T47D (cell line): ENCODE data around the gene SSR2.

ENCODE experiments used
- DNase-seq, 2 experiments: peaks; one replicate each; pipeline versions ENCODE4 v3.0.0 to v3.0.0-alpha.2; 2011 to 2012; ENCODE audit warnings: low read depth in 1 of 2, low spot score in 1 of 2
- JUND ChIP-seq: IDR thresholded peaks from 2 replicates; pipeline ENCODE4 v1.6.1; 2012; ENCODE audit warnings: low read depth
- in situ Hi-C: cut with HindIII; loops from 2 replicates; pipeline ENCODE4 v1.10.0; 2016; ENCODE audit warnings: low sequenced_read_pairs, low pct_unique_long_range_greater_than_20kb

Gene SSR2

DNA sequence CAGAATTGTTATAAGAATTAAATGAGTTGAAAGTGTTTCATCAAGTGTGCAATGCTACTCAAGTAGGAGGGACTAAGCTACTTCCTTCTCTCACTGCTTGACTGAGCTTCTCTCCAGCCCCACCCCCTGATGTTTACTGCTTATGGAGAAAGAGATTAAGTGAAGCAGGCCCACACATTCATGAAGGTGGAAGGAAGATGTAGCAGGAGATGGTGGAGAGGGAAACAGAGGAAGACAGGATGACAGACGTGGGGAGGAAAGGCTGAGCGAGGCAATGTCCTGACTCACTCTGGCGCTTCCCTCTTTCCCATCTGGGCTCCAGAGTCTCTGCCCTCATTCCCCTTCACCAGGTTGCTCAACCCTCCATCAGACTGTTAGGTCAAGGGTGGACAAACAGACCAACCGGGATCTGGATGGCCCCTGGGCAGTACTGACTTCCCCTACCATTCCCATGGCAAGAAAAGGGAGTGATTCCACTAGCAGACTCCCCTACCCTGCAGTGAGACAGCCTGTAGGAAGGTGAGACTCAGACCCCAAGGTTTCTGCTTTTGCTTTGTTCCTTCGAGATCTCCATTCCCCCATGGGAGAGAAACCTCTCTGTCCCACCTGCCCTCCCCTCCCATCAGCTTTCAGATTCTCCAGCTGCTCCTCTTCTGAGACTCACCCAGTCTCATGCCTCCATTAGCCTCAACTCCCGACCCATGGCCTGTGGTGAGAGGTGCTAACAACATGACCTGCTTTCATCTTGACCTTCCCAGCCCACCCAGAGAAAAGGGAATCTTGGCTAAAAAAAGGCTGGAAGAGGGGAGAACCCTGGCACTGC lies 39.3 kb downstream of the SSR2 start:
- no peak for TF ChIP-seq JUND
- peak in 1 of 2 experiments; percentile 48 for DNase-seq
- in situ Hi-C loops, result no loop called here

DNA sequence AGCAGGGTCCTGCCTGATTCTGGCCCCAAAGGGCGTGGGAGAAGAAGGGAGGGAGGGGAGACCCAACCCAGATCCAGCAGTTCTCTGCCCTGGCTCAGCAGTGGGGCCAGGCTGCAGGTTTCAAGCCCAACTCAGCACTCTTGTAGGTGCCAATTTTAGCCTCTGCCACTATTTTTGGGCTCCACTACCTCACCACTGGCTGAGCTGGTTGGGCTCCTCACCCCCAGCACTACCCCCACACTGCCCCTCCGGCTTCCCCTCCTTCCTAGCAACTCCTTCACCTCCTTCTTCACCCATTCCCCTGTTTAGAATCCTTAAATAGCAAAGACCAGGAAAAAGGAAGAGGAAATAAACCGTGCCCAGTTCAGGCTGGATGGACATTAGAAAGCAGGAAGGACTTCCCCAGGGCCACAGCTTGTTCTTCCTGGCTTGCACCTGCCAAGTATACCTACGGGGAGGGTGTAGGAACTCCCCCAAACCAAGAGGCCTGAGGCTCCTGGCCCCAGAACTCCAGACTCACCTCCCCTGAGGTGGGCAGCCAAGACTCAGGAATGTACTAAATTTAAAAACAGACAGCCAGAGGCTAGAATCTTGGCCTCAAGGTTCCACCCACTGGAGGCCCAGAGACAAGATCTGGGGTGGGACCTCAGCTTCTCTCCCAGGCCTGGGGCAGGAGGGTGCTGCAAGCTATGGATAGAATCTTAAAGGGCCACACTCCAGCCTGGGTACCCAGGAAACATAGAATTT lies 41.0 kb downstream of the SSR2 start:
- DNase-seq, result peak in 1 of 2 experiments; percentile 69

DNA sequence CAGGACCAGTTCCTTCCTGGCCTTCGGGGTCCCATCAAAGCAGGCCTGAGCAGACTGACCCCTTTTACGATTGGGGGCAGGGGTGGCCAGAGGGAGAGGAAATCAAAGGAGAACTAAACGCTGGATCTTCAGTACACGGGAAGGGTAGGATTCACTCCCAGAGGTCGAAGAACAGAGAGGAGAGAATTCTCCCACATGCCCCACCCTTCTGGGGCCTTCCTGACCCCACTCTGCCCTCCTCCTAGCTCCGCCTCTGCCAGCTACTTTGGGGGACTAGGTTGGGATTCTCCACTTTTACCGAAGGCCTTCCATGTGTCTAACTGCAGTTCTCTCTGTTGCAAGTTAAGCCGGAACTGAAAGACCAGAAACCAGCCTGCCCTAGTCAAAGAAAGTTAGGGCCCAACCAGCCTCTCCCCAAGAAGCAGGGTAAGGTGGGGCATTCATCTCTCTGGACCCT lies 41.8 kb downstream of the SSR2 start:
- TF ChIP-seq JUND, result no peak
- in situ Hi-C loops, result no loop called here
- DNase-seq, result no peak

More for the DNA sequence above, 41.0 kb downstream of the SSR2 start:
- no peak for TF ChIP-seq JUND
- in situ Hi-C loops, result no loop called here

DNA sequence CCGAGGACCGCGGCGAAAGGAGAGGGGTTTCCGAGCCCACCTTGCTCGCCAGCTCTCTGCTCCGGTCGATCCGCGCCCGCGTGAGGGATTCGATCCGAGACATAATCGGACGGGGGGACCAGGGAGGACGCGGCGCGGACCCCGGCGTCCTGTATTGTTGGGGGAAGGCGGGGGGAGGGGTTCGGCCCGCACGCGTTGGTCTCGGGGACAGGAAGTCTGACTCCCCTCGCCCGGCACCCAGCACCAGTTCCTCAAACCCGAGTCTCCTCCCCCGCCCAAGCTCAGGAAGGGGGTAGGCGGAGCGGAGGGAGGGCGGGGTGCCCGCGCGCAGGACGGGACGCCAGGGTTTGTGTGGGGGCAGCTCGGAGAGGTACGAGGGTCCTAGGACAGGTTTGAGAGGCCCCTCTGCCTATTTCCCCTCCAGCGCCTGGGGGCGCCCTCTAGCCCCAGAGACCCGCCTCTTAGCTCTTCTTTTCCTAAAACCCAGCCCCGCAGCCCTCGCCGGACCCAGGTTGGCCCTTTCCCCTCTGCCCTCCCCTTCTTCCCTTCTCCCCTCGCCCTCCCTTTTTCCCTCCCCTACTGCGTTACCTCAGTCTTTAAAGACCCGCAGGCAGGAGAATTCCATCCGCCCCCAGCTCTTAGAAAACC lies 42.3 kb downstream of the SSR2 start, which contains the start of gene ARHGEF2:
Gene ARHGEF2, minus strand, starts transcription at position 223 of the 648 bp plus-strand sequence. Its CDS starts 120 bp downstream, at position 103.
- peak; percentile 79 to 83 for DNase-seq
- in situ Hi-C loops, result no loop called here
- TF ChIP-seq JUND, result no peak

DNA sequence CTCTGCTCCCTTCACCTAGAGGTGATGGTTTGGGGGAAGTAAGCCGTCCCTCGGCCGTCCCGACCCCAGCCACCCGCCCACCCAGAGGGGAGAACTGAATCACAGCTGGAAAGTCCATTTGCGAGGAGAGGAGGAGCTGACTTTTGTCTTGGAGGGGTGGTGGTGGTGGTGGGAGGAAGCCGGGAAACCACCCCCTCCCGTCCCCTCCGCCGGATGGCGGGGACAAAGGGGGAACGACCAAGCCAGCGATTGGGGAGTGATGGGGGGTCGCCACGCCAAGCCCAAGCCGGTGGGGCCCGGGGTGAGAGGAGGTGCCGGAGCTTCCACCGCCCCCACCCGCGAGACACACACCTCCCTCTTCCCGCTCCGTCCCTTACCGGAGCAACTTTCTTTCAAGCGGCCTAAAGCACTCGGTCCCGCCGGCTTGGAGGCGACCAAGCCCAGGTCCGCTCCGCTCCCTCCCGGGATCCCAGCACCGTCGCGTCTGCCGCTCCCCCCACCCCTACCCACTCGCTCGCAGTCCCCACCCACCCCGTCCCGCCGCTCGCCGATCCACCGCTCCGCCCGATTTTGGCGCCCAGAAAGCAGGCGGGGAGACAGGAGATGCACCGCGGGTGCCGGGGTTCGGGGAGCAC lies 42.9 kb downstream of the SSR2 start:
- TF ChIP-seq JUND, result no peak
- peak in 1 of 2 experiments; percentile 48 for DNase-seq
- in situ Hi-C loops, result no loop called here

DNA sequence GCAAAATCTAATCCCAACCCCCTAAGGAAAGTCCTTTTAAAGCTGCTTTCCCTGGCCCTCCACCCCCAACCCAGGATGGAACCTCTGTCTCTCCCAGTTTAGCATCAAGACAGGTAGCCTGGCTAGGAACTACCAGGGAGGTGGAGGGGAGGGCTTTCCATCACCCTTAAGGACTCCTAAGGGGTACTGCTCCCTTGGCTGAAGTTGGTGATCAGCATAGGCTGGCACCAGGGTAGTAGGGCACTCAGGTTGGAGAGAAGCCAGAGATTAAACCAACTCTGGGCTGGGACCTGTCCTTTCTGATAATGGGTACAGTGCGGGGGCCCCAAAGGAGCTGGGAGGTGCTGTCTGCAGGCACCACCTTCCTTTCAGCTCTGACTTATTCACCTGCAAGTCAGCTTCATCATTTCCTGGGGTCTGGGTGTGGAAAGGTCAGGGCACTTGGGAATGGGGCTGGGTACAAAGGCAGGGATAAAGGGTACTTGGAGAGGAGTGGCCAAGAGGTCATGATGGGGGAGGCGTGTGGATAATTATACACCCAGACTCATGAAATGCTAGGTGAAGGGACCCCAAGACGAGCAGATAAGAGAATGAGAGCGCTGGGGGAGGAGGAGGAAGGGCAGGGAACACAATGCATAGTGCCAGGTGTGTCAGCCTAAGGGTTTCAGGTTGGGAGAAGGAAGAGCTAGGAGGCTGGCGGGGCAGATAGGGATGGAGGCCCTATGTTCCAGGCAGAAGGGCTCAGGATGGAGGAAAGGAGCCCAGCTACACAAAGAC lies 43.6 kb downstream of the SSR2 start:
- no peak for TF ChIP-seq JUND
- no peak for DNase-seq
- in situ Hi-C loops, result no loop called here

DNA sequence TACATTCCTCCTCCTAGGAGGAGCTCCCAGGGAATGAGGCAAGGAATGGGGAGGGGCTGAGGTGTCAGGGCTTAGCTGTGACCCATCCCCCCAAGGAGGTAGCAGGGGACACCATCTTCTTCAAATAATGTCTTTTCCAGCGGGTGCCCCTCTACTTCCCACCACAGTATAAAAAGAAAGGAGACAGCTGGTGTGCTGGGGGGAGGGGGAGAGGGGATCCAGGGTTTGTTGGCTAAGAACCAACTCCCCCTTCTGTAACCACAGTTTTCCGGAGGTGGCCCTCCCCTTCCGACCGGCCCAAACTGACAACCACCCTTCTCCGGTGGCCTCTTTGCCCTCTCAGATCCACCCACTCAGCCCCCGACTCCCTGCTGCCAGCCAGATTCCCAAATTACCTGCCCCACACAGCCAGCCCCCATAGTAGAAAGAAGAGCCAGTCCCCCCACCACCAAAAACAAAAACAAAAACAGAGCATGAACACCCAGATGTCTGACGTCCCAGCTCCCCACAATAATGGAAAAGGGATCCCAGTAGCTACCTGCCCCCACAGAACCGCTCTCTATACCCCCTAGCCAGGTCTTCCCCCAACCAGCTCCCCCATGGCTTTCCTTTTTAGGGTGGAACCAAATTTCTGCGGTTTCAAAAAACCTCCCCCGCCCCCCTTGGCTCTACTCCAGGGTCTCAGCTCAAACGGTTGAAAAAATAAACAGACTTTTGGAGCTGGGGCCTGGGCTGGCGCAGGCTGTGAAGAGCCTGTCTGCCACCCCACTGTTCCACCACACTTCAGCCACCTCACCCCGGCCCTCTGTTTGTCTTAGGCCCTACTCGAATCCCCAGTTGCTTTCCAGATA lies 44.5 kb downstream of the SSR2 start:
- in situ Hi-C loops, result no loop called here
- TF ChIP-seq JUND, result no peak
- peak; percentile 74 to 84 for DNase-seq

DNA sequence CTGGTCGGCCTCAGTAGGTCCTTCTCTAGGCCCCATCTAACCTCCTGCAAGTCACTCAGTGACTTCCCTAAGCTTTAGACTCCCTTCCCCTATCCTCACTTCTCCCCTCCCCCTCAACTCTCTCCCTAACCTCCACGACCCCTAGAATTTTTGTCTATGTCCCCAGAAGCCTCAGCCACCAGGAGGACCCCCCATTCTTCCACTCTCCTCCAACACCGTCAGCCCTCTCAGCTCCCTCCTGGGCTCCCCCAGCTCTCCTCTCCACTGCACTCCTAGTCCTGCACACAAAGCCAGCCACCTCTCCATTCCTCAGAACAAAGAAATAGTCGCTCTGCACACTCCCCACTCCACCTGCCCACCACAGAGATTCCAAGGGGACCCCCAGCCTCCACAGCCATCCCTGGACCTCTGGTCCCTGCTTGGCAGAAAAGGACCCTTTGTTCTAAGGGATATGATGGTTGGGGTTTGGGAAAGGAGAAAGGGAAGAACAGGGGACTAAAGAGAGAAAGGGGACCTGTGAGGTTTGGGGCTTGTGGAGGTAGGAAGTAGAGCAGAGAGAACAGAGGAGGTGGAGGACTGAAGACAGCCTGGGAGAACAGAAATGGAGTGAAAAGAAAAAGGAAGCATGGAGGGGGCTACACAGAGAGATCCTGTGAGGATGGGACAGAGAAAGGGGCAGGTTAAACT lies 45.2 kb downstream of the SSR2 start:
- no peak for TF ChIP-seq JUND
- in situ Hi-C loops, result no loop called here
- no peak for DNase-seq

DNA sequence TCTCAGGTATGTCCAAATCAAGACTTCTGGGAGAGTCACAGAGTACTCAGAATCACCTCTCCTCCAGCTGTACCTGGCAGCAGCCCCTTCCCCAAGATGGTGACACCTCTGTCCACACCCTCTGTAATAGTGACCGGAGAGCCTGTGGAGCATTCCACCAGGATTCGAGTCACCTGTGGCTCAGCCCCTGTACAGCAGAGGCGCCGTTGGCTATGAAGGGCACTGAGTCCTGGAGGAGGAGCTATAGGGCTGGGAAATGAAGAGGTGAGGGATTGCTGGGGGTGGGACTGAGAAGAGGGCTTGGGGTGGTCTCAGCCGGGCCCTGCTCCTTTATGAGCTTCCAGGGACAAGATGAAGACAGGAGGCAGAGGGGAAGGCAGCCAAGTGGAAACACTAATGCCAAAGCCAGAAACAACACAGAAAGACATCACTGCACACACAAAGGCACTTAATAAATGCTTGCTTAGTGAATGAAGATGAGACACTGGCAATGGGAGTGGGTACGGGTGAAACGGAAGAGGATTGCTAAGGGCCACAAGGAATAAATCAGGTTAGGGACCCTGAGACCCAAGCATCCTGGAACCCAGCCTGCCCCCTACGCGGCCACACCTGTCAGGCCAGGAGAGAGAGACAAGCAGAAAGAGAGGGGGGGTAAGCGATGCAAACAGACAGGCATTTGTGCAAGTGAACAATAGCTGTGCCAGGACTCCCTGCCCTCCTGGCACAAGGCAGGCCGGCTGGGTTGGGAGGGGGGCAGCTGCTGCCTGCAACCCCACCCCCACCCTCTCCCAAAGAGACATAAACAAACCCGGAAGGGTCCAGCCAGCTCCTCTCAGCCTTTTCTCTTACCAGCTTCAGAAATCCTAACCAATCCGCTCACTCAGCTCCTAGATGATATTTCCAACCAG lies 46.3 kb downstream of the SSR2 start:
- in situ Hi-C loops, result no loop called here
- no peak for TF ChIP-seq JUND
- DNase-seq, result no peak

DNA sequence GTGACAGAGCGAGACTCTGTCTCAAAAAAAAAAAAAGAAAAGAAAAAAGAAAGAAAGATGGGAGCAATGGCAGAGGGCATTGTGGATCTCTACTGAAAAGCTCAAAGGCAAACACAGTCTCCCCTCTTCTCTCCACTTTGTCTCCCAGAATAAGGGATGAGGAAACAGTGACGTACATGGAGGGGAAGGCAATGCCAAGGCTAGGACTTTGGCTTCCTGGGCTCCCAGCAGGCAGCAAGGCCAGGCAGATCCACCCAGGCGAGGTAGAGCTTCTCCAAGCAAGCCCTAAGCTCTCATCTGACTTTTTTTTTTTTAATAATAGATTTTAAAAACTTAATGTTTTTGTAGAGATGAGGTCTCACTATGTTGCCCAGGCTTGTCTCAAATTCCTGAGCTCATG lies 47.0 kb downstream of the SSR2 start:
- in situ Hi-C loops, result no loop called here
- DNase-seq, result no peak
- TF ChIP-seq JUND, result no peak
